NCI-H524 treated with DMSO at 0.1 percent for 48 hours (cell line): ENCODE measurements around the gene PLXNA4.
A peak's percentile ranks its signal among the peaks of the same experiment; 100 is the strongest.

Source experiments
- DNase-seq: peaks from one replicate; lab custom pipeline; 2025; lab: John Stamatoyannopoulos, UW

The PLXNA4 gene

DNA sequence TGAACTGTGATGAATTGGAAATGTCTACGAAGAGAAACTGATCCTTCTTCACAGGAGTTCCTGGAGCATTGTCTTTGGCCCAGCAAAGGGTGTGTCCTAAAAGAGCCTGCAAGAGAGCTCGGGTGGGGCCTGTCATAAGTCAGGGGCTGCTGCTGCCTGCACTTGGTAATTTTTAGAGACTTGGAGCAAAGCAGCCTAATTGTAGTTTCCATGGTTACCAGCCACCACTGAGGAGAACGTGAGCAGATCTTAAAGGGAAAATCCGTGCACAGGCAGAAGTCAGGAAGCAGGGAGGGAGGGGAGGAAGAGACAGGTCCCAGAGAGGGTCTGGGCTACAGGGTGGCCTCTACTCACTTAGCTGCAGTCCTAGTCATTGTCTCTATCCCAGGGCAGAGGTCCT is 463.6 kb downstream of the PLXNA4 start:
- no peak for DNase-seq

DNA sequence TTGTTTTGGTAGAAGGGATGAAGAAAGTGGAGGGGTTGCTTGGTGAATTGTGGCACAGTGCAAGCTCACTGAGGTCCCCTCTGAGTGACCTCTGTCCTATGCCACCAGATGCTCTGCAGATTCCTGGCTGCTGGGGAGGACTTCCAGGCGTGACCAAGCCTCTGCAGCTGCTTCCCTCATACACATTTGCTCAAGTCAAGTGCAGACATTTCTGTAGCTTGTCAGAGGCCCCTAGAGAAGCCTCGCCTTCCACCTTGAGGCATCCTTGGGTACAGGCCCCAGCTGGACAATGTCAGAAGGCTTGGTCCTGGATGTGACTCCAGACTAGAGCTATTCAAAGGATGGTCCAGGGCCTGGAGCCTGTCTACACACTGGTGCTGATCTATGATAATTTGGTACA is 464.2 kb downstream of the PLXNA4 start:
- no peak for DNase-seq

DNA sequence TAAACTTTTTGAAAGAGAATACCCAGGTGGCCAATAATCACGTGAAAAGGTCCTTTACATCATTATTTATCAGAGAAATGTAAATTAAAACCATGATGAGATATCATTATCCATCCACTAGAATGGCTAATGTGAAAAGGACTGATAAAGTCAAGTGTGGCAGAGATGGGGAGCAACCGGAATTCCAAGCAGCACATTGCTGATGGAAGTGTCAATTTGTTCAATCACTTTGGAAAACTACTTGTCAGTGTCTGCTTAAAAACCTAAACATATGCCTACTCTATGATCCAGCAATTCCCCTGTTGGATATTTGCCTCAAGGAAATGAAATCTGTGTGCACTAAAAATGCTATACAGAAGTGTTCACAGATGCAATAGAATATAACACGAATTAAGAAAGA is 465.6 kb downstream of the PLXNA4 start:
- no peak for DNase-seq

DNA sequence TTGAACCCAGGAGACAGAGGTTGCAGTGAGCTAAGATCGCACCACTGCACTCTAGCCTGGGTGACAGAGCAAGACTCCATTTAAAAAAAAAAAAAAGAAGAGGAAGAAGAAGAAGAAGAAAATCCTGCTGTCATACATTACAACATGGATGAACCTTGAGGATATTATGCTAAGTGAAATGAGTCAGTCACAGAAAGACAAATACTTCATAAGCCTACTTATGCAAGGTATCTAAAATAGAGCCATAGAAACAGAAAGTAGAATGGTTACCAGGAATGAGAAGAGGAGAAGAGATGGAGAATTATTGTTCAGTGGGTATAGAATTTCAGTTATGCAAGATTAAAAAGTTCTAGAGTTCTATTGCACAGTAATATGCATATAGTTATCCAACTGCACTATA is 466.5 kb downstream of the PLXNA4 start:
- DNase-seq, result no peak

DNA sequence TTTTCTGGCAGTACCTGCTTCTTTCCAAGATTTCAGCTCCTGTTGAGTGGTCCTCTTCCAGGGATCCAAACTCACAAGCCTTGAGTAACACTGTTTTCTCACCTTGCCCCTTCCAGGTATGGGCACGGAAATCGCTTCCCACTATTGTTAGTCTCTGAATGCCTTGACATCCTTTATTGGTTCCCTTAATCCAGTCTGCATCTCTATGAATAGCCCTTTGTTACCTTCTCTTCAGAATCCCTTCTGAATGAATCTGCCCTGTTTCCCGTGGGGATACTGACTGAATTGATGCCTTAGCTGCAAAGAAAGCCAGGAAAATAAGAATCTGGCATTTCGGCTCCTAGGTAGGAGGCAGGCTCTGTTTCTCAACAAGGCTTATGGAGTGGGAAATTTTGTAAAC is 467.7 kb downstream of the PLXNA4 start:
- no peak for DNase-seq

DNA sequence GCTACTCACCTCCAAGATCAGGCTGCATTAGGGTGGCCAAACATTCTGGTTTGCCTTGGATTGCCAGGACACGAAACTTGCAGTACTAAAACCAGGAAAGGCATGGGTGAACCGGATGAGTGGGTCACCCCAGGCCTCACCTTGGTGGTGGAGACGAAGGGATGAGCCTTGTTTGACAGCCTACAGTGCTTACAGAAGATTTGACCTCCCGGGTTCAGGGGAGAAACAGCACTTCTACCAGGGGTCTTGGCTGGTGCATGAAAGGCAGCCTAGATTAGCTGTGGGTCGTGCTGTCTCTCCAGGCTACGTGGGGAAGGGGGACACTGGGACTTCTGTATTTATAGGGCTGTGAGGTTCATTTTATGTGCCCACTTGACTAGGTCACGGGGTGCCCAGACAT is 469.8 kb downstream of the PLXNA4 start:
- no peak for DNase-seq

DNA sequence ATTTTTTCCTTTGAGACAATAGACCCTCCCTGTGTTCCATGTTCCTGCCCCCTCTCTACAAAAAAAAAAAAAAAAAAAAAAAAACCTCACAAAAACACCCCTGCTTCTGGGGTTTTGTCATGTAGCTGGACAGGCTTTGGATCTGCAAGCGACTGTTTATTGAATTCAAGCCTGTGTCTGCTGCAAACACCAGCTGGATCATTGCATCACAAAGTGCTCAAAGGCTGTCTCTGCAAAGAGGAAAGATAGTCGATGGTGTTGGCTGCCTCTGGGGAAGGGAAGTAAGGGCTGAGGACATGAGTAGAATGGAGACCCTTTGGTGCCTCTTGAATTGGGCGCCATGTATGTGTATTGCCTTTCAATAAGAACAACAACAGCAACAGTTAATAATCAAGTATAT is 471.2 kb downstream of the PLXNA4 start:
- DNase-seq, result no peak

DNA sequence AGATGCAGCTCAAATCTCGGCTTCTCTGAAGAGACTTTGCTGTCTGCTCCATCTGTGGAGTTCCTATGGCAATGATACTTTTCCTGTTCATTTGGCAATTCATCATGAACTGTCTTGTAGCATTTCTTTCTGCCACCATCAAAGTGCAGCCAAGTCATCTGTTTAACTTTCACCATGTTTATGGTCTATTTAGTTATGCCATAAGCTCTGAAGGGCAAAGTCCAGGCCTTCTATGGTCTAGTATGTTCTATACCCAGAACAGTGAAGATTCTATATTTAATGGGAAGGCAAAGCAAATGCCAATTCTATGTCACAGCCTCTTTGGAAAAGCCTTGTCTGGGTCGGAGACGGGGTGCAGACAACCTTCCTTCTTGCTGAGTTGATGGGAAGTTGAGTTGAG is 472.6 kb downstream of the PLXNA4 start:
- DNase-seq, result no peak

DNA sequence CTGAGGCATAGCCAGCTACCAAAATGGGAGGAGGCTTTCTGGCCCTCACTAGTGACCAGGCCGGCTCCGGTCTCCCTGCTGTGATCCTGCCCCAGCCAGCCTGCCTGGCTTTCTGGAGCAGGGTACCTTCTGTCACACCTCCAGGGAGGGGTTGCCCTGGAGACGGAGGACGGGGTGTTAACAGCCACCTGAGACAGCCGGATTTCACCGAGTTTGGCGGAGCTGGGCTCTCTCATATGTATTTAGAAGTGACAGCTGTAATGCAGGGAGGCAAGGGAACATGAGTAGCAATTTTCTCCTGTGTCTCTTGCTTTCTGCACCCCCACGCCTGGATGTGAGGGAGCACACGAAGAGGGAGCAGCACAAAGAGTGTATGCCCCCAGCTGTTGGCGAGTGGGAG is 473.3 kb downstream of the PLXNA4 start:
- DNase-seq, result no peak

DNA sequence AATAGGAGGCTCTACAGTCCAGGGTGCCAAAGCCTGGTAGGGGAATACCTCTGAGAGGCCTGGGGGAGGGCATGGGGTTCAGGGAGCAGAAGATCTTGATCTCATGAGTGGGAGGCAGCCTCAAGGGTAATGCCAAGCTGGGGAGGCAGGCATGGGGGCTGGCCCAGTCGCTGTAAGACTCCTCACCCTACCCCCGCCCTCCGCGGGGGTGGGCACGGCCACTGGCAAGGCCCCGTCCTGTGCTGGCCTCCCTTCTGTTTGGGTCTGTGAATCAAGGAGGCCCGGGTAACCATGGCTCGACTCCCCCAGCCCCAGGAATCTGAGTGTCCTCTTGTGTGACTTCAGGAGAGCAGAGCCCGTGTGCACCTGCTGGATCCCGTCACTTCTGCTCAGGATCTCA is 473.9 kb downstream of the PLXNA4 start:
- no peak for DNase-seq

DNA sequence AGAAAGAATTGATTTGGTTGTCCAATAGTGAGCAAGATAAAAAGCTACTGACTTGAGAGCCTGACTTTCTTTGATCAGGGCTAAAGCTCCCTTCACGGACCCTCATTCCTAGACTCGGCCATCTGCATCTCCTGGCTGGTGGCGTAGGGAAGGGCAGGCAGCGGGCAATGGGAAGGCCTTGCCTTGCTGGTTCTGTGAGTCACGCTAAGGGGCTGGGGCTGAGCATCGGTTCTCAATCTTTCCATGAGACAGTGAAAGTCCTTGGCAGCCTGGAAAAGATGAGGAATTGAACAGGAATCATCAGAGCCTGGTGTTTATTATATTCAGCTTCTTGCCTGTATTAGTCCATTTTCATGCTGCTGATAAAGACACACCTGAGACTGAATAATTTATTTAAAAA is 475.3 kb downstream of the PLXNA4 start:
- DNase-seq, result no peak

DNA sequence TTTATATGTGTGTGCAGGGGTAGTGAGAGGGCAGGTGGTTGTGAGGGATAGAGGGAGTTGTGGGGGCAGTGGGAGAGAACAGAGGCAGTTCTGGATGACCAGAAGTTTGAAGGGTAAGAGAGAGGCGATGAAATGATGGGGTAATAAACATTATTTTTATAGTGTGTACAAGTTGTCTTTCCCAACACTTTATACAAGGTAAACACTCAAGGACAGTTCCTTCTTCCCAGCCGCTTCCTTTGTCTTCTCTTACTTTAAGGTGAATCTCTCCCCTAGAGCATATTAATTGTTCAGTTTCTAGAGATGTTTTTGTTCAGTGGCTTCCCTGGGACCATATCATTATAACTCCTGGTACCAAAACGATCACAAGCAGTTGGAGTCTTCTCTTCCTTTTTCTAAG is 475.8 kb downstream of the PLXNA4 start:
- DNase-seq, result no peak

DNA sequence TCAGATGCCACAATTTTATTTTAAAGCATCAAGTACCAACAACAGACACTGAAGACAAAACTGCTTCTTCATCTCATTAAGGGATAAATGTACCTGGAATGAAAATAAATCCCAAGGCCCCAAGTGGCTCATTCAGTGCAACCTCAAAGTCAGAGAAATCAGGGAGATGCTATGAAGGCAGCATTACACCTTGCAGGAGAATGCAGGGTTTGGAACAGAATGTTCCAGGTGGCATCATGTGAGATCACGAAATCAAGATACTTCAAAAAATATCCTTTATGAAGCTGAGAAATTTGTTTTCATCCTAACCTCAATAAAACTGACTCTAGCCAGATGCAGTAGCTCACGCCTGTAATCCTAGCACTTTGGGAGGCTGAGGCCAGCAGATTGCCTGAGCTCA is 477.1 kb downstream of the PLXNA4 start:
- no peak for DNase-seq

DNA sequence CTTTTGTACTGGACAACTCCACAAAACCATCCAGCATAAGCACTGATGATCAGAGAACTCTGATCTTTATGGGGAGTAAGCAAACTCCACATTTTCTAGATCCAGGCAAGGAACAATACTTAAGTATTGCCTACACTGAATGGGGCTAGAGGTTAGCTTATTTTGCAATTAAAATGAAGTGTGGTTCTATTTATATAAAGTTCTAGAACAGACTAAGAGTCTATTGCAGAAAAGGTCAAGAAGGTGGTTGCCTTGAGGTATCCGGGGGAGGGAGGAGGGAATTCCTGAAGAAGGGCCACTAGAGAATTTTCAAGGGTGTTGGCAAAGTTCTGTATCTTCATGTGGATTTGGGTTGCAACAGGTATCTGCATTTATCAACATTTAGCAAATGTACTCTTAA is 477.9 kb downstream of the PLXNA4 start:
- DNase-seq, result no peak

DNA sequence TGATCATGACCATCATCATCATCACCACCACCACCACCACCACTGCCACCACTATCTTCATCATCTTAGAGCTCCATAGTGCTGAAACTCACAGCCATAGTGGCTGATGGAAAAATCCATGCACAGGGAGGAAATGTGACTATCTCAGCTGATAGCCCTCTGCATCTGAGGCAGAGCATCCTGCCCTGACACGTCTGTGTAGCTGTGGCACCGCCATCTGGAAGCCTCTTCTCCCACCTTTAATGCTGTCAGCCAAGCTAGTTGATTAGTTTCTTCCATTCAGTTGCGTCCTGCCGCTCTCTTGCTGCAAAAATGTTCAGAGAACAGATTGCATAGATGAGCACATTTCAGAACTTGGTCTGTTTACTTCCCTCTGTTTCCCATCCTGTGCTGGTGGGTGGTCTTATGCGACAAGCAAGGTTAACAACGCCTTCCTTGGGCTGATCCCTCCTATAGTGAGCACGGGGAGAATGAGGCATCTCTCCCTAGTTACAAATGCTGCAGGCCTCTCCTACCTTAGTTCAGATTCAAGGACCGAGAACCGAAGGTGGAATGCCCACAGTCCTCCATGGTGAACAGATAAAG is 478.6 kb downstream of the PLXNA4 start:
- DNase-seq, result no peak

DNA sequence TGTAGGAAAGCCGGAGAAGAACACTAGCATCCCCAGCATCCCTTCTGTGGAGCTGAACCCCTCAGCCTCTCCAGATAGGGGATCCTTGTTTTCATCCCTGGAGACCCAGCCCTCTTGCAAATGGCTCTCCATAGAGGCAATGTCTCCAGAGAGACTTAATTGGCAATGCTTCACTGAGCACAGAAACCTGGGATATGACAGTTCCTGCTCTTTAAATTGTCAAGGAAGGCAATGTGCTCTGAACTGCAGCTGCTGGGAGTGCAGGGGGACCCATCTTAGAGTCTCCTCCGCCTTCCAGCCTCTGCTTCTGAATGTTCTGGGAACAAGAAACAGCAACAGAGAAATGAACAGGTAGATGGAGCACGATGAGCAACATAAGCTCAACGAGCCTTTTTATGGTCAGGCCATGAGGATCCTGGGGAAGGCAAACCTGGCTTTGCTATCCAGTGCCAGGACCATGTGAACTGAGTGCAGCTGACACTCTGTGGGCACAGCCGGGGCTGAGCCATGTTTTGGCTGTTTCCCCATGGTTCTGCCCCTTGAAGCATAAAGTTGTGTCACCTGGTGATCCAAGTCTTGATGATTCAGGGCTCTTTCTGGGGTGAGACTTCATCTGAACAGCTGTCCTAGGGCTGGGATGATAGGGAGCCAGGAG is 481.0 kb downstream of the PLXNA4 start:
- DNase-seq, result no peak

DNA sequence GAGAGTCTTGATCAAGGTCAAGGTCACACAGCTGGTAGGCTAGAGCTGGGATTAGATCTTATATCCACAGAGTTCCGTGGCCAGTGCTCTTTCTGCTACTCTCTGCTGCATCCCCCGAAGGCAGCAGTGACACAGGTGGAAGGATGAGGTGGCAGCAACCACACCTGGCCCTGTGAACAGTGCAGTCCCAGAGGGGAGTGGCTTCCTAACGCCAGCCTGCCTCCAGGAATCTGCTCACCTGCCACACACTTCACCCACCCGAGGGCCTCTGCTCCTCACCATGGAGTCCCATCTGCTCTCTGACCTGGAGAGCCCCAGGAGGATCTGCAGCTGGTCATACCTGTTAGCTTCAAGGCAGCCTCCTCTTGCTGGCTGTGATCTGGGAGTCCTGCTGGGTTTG is 484.2 kb downstream of the PLXNA4 start:
- DNase-seq, result no peak

DNA sequence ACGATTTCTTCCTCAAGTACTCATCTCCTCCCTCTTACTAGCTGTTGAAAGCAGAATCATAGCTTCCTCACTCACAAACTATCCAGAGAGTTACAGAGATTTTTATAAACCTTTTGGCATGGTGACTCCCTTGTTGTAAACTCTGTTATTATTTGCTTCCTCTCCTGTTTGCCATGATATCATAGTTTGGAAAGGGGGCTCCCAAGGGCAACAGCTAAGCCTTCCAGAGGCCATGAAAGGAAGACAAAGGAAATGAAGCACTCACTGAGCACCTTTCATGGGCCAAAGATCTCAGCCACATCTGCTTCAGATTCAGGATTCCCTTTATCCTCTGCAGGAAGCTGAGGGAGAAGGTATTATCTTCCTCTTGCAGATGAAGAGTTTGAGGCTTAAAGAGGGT is 484.6 kb downstream of the PLXNA4 start:
- DNase-seq, result no peak

DNA sequence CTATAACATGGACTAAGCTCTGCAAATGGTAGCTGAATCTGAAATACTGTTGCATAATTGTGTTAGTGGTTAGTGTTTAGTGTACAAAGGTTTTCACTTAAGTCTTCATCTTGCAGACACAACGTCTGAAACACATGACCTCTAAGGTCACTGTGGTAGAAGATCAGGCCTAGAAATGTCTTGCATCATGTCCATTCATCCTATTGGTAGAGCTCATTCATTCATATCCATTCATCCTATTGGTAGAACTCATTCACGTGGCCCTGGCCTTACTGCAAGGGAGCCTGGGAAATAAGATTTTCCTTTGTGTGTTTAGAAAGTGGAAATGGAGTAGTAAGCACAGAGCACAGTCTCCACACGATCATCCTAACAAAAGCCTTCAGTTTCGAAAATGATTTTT is 485.8 kb downstream of the PLXNA4 start:
- DNase-seq, result no peak

DNA sequence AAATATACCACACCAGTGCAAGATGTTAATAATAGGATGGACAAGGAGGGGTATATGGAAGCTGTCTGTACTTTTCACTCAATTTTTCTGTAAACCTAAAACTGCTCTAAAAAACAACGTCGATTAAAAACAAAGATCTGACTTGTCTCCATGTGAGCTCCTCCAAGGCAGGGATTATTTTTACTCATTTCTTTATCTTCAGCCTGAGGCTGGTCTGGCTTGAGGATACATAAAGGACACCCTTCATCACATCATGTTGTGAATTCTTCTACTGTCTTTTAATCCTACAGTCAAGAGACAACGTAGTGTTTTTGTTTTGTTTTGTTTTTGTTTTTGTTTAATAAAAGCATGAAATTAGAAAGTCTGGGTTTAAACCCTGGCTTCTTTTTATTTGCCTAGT is 486.9 kb downstream of the PLXNA4 start:
- no peak for DNase-seq

DNA sequence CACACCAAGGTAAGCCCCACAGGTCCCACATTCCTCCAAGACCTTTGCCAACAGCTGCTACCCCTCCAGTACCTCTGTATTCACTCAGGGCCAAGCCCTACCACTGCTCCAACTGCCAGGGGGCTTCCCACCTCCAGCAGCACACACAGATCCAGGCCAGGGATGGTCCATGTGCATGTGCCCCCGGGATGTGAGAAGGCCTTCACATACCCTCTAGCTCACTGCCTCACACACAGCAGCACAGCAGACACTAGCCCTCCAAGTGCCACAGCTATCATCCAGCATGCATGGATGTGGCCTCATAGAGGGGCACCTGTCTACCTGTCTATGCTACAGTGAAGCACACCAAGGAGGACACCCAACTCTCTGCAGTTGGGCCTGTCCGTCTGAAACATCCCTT is 488.8 kb downstream of the PLXNA4 start:
- no peak for DNase-seq

DNA sequence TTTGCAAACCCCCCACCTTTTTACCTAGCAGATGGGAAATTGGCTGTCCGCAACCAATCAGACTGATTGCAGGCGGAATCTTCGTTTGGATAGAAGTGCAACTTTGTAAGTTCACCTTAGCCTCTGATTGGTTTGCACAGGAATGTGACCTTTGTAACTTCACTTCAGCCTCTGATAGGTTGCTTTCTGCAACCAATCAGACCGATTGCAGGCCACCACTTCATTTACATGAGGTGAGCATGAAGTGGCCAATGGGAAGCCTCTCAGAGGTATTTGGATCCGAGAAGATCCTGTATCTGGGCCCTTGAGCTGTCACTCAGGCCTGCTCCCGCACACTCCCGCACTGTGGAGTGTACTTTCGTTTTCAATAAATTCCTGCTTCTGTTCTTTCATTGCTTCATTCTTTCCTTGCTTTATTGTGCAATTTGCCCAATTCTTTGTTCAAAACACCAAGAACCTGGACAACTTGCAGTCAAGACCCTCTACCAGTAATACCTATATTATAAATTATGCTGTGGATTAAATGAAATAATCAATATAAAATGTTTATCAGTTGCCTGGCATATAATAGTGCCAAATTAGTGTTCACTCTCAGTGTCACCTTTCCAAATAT is 491.4 kb downstream of the PLXNA4 start:
- no peak for DNase-seq

DNA sequence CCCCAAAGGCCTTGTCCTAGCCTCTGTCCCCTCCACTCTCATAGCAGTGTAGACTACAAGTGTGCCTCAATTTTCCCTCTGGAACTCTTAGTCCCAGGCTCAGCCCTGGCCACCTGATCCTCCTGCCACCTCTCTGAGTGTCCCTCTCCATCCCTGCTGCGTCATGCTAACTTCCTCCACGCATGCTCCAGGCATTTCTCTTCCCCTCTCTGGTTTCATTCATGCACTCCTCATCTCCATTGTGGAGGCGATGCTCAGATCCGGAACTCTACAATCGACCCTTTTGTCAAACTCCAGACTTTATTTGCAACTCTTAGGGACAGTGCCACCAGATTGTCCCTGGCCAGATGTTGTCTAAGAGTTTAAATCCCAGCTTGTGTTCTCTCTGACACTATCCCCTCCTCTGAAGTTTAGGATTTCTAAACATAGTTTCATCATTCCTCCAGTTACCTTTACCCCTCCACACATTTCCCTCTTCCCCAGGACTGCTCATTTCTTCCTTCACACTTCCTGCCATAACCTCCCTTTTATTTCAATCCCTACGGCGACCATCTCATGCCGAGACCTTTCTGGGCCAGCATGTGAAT is 492.6 kb downstream of the PLXNA4 start:
- no peak for DNase-seq

DNA sequence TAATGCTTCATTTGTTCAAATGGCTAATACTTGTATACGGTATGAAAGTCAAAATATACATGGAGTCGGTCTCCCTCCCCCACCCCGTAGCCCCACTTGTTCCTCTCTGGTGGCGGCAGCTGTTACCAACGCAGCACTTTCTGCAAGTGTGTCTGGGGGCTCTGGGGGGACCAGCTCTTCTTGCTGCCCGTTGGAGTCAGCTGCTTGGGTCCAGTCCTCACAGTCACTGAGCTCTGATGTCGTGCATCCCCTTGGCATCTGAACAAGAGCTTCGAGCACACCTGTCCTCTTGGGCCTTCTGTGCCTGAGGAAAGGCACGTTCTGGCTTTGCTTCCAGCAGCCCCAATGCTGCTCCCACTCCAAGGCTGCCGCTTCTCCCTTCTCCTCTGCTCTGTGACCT is 493.1 kb downstream of the PLXNA4 start:
- peak; percentile 50 for DNase-seq
